ENCODE data around the gene PLXDC1.

PLXDC1 gene

DNA sequence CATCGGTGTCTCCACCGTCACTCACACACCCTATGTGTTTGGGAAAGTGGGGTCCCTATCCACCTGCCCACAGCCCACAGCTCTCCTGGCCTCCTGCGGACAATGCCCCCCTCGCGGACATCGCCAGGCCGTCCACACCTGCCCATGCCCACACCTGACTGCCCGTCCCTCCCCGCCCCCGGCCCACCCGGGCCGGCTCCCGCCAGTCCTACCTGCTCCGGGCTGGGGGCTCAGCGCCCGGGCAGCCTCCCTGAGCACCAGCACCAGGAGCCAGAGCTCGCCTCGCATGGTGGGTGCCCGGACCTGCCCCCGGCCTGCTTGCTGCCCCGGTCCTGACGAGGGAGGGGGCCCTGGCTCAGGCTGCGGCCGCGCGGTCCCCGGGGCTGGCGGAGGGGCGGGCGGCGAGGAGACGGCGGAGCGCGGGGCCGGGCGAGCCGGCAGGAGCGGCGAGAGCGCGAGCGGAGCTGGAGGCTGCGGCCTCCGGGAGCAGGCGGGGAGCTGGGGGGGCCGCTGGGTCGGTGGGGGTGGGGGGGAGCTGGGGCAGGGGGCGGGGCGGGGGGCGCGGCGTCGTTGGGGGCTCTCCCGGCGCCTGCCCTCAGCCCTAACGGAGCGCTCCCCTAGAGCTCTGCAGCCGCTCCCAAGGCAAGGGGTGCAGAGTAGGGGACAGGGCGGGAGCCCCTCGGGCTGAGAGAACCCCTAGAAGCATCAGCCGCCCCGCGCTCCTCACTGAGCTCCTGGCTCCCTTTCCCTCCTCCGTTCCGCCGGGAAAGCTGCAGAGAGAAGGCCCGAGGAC lies at the start of gene PLXDC1:
PLXDC1 (minus strand) TSS at position 488 of the 793 bp plus-strand sequence; CDS start at position 288, 200 bp downstream.
- TF ChIP-seq, protein P1, sequence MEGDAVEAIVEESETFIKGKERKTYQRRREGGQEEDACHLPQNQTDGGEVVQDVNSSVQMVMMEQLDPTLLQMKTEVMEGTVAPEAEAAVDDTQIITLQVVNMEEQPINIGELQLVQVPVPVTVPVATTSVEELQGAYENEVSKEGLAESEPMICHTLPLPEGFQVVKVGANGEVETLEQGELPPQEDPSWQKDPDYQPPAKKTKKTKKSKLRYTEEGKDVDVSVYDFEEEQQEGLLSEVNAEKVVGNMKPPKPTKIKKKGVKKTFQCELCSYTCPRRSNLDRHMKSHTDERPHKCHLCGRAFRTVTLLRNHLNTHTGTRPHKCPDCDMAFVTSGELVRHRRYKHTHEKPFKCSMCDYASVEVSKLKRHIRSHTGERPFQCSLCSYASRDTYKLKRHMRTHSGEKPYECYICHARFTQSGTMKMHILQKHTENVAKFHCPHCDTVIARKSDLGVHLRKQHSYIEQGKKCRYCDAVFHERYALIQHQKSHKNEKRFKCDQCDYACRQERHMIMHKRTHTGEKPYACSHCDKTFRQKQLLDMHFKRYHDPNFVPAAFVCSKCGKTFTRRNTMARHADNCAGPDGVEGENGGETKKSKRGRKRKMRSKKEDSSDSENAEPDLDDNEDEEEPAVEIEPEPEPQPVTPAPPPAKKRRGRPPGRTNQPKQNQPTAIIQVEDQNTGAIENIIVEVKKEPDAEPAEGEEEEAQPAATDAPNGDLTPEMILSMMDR (IDR thresholded peaks at IDR 0.05; ENCODE audit: control insufficient read depth, insufficient read depth, low read depth, low read length, missing control alignments): no peak

DNA sequence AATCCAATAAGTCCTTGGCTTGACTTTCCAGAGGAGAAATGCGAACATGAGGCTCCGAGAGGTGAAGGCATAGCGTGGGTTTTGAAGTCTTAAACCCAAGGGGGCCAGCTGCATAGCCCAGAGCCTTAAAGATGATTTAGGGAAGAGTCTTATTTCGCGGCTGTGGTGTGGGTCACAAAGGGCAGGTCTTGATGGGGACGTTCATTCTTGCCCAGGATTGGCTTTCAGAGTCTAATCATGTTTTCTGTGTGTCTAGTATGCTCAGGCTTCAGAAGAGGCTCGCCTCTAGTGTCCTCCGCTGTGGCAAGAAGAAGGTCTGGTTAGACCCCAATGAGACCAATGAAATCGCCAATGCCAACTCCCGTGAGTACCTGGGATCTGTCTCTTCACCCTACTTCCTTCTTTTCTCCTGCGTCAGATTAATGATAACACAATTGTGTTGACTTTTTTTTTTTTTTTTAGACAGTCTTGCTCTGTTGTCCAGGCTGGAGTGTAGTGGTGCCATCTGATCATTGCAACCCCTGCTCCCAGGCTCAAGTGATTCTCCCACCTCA lies 49.6 kb upstream of the PLXDC1 start:
- TF ChIP-seq, protein P1 (IDR thresholded peaks at IDR 0.05; ENCODE audit: control insufficient read depth, insufficient read depth, low read depth, low read length, missing control alignments): no peak
- H3K4me3 ChIP-seq (ENCODE audit: control insufficient read depth, low read depth, low read length): peak overlapping the region; percentile 84
- DNase-seq (ENCODE audit: low read depth): no peak

More for the DNA sequence above, at the start of gene PLXDC1:
- no peak for DNase-seq (ENCODE audit: low read depth)
- H3K4me3 ChIP-seq (ENCODE audit: control insufficient read depth, low read depth, low read length): peak within 1 kb of the TSS; percentile 67

DNA sequence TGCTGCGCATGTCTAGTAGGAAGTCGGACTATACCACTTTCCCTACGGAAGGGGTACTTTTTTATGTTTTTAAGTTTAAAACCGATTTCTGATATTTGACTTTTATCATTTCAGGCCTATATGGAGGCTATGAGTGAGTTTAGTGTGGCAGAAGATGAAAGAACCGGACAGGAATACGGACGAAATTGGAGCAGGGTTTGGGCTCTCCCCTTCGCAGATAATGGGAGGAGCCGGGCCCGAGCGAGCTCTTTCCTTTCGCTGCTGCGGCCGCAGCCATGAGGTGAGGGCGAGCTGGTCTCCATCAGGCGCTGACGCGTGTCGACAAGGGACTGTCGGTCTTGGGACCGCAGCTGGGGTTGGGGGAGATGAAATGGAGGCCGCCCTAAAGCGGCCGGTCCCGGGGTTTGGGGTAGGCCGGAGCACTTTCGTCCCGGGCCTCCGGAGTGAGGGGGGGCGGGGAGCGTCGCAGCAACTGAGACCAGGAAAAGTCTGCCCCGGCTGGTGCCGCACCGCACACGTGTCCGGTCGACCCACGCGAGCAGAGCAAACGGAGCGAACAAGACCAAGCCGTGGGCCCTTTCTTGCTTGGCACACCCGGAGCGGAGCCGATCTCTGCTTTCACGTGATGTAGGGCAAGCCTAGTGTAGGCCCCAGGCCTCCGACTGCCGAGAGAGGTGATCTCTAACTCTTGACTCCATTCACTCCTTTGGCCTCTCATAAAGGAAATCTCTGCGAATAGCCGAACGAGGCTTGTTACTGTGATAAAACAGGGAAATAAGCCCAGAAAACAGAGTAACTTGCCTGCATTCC lies 48.8 kb upstream of the PLXDC1 start, which contains the start of gene RPL19:
RPL19 (plus strand) TSS at position 214 of the 810 bp plus-strand sequence; CDS start at position 276, 62 bp downstream.
- DNase-seq (ENCODE audit: low read depth): no peak
- TF ChIP-seq, protein P1 (IDR thresholded peaks at IDR 0.05; ENCODE audit: control insufficient read depth, insufficient read depth, low read depth, low read length, missing control alignments): no peak

DNA sequence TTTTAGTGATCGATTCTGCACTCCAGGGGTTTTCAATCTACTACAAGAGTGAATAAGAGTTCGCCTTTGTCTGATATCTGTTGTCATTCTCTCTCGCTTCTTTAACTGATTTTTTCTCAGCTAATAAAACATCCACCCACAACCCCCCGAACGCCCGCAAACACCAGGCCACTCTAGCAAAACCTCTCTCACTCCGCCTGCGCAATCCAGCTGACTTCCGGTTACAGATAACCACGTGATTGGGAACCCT lies 48.3 kb upstream of the PLXDC1 start:
- DNase-seq (ENCODE audit: low read depth): peak; percentile 80
- peak overlapping the region; percentile 84 for H3K4me3 ChIP-seq (ENCODE audit: control insufficient read depth, low read depth, low read length)
- TF ChIP-seq, protein P1 (IDR thresholded peaks at IDR 0.05; ENCODE audit: control insufficient read depth, insufficient read depth, low read depth, low read length, missing control alignments): no peak

More for the DNA sequence above, 48.8 kb upstream of the PLXDC1 start, which contains the start of gene RPL19:
- H3K4me3 ChIP-seq (ENCODE audit: control insufficient read depth, low read depth, low read length): peak within 1 kb of the TSS; percentile 84

DNA sequence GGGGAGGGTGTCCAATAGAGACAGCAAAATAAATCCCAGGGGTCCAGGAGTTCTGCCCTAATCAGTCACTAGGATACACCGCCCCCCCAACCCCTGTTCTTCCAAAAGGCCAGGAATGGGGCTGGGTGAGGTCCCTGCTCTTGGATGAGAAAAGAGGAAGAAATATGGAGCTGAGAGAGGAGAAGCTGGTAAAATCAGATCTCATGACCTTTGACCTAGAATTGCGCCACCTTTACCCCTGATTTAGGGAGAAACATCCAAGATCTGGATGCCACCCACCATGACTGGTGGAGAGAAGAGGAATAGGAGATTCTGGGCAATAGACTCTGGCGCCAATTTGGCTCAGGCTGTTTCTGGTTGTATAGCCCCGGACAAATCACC lies 46.7 kb upstream of the PLXDC1 start:
- TF ChIP-seq, protein P1 (IDR thresholded peaks at IDR 0.05; ENCODE audit: control insufficient read depth, insufficient read depth, low read depth, low read length, missing control alignments): no peak
- DNase-seq (ENCODE audit: low read depth): no peak
- H3K4me3 ChIP-seq (ENCODE audit: control insufficient read depth, low read depth, low read length): peak overlapping the region; percentile 94; the same call in 1 of the 2 replicates

DNA sequence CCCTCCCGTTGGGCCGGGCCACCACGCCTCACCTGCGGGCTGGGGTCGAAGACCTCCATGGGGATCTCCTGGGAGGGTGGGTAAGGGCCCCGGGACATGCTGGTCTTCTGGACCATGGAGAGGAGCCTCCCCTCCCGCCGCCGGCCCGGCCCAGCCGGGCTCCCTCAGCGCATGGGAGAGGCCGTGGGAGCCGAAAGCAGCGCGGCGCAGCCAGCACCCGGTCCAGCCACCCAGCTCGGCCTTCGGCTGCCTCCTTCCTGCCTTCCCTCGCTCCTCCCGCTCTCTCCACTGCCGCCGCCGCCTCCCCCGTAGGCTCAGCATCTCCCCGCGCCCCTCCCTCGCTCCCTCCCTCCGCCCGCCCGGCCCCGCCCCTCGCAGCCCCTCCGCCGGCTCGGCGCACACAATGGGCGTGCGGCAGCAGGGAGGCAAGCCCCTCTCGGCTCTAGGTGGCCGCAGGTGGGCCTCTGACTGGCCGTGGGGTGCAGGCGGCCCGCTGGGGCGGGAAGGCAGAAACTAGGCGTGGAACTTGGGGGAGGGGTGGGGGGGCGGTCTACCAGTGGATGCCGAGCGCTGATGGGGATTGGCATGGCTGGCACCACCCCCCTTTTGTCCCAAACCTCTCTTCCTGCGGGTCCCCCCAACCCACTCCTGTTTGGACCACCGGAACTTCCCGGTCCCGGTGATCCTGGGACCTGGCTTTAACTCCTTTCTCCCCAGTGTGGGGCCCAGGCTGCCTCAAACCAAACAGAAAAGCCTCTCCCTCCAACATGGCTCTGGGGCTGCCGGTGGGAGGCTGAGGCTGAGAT lies 46.1 kb upstream of the PLXDC1 start, which contains the start of gene CACNB1:
CACNB1 (minus strand) TSS at position 290 of the 806 bp plus-strand sequence; CDS start at position 116, 174 bp downstream.
- peak within 1 kb of the TSS; percentile 94 for H3K4me3 ChIP-seq (ENCODE audit: control insufficient read depth, low read depth, low read length)
- TF ChIP-seq, protein P1 (IDR thresholded peaks at IDR 0.05; ENCODE audit: control insufficient read depth, insufficient read depth, low read depth, low read length, missing control alignments): no peak
- DNase-seq (ENCODE audit: low read depth): no peak
